Measurements from ENCODE around the gene SEC63.

SEC63 gene

DNA sequence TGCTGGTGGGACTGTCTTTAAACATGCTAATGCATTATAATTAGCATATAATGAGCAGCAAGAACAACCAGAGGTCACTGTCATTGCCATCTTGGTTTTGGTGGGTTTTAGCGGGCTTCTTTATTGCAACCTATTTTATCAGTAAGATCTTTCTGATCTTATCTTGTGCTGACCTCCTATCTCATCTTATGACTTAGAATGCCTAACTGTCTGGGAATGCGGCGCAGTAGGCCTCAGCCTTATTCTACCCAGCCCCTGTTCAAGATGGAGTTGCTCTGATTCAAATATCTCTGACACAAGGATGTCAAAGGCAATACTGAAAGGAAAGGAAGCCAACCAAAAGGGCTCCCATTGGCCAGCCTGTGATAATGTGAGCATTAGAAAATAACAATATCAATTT, 29.8 kb upstream of the SEC63 start:
- Histone ChIP-seq H3K36me3 (no peaks in the 10 kb centered on the region), H3K9me3 (no peaks in the 10 kb centered on the region), H3K4me3 (ENCODE audit: low read depth, low read length) (no peak overlapping the region), H3K27me3 (no peaks in the 10 kb centered on the region), H3K4me1 (no peaks in the 10 kb centered on the region)
- DNase-seq: no peak
- TF ChIP-seq, protein P1, sequence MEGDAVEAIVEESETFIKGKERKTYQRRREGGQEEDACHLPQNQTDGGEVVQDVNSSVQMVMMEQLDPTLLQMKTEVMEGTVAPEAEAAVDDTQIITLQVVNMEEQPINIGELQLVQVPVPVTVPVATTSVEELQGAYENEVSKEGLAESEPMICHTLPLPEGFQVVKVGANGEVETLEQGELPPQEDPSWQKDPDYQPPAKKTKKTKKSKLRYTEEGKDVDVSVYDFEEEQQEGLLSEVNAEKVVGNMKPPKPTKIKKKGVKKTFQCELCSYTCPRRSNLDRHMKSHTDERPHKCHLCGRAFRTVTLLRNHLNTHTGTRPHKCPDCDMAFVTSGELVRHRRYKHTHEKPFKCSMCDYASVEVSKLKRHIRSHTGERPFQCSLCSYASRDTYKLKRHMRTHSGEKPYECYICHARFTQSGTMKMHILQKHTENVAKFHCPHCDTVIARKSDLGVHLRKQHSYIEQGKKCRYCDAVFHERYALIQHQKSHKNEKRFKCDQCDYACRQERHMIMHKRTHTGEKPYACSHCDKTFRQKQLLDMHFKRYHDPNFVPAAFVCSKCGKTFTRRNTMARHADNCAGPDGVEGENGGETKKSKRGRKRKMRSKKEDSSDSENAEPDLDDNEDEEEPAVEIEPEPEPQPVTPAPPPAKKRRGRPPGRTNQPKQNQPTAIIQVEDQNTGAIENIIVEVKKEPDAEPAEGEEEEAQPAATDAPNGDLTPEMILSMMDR (IDR thresholded peaks at IDR 0.05; ENCODE audit: low read depth, low read length): no peak

DNA sequence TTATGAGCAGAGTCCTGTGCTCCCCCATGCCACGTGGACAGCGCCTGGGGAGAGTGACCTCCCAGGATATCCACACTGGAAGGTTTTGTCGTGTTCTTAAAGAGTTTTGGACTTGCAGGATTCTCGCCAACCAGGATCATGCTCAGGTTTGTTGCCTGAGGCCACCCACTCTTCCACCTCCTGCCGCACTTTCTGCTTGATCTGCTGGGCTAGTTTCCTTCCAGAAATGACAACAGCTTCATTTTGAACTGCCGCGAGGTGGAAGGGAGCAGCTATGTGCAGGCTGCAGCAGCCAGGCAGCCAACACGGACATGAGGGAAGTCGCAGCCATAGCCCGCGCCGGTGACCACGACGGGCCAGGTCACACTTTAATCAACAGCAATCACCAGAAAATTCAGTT, 27.7 kb upstream of the SEC63 start:
- no peaks in the 10 kb centered on the region for H3K27me3 ChIP-seq
- H3K9me3 ChIP-seq: no peaks in the 10 kb centered on the region
- no peaks in the 10 kb centered on the region; the same call in 1 of the 2 replicates for H3K4me1 ChIP-seq
- H3K36me3 ChIP-seq: no peaks in the 10 kb centered on the region
- H3K4me3 ChIP-seq (ENCODE audit: low read depth, low read length): no peak overlapping the region
- TF ChIP-seq, protein P1 (IDR thresholded peaks at IDR 0.05; ENCODE audit: low read depth, low read length): no peak
- no peak for DNase-seq

DNA sequence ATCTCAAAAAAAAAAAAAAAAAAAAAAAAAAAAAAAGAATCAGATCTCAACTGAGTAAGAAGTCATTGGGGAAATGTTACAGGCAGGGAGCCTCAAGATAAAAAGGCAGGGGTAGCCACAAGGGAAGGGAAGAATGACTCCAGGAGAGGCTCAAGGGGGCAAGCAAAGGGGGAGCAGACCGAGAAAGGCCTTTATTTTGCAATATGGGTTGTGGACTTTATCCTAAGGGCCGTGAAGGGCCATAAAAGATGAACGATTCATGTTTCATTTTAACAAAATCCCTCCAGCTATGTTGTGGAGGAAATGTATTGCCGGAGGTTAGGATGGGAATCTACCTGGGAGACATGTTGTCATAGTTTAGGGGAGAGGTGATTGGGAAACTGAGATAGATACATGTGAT, 25.8 kb upstream of the SEC63 start:
- DNase-seq: no peak
- H3K36me3 ChIP-seq: no peaks in the 10 kb centered on the region
- no peaks in the 10 kb centered on the region; the same call in 1 of the 2 replicates for H3K4me1 ChIP-seq
- H3K4me3 ChIP-seq (ENCODE audit: low read depth, low read length): no peak overlapping the region
- H3K9me3 ChIP-seq: no peaks in the 10 kb centered on the region
- no peaks in the 10 kb centered on the region for H3K27me3 ChIP-seq
- TF ChIP-seq, protein P1 (IDR thresholded peaks at IDR 0.05; ENCODE audit: low read depth, low read length): no peak

DNA sequence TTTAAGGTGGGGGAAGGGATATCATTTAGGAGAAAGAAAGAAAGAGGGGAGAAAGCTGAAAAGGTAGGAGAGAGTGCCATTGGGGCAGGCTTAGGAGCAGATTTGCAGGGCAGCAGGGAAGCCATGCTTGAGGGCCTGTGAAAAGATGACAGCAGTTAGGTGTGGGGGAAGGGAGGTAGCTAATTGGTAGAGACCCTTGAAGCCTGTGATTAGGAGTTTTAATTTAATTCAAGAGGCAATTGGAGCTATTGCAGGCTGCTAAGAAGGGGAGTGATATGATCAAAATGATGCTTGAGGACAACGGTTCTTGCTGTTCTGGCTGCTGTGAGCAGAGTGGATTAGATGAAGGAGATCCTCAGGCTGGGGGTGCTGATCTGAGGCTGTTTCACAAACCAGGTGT, 24.5 kb upstream of the SEC63 start:
- Histone ChIP-seq H3K9me3 (no peaks in the 10 kb centered on the region), H3K4me3 (ENCODE audit: low read depth, low read length) (no peak overlapping the region), H3K4me1 (no peaks in the 10 kb centered on the region; the same call in 1 of the 2 replicates), H3K36me3 (no peaks in the 10 kb centered on the region), H3K27me3 (no peaks in the 10 kb centered on the region)
- no peak for DNase-seq
- TF ChIP-seq, protein P1 (IDR thresholded peaks at IDR 0.05; ENCODE audit: low read depth, low read length): no peak

DNA sequence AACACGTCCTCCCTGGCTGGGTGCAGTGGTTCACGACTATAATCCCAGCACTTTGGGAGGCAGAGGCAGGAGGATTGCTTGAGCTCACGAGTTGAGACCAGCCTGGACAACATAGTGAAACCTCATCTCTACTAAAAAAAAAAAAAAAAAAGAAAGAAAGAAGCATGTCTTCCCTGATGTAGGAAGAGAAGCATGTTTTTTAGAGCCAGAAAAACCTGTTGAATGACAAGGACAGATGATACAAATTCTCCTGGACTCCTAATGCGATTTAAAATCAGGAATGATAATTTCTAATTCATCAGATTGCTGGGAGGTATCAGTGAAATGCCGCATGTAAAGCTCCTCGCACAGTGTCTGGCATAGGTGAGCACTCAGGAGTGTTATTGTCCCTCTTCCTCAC, 23.7 kb upstream of the SEC63 start:
- no peaks in the 10 kb centered on the region; the same call in 1 of the 2 replicates for H3K4me1 ChIP-seq
- no peak overlapping the region for H3K4me3 ChIP-seq (ENCODE audit: low read depth, low read length)
- H3K27me3 ChIP-seq: no peaks in the 10 kb centered on the region
- no peaks in the 10 kb centered on the region for H3K9me3 ChIP-seq
- DNase-seq: no peak
- no peaks in the 10 kb centered on the region for H3K36me3 ChIP-seq
- TF ChIP-seq, protein P1 (IDR thresholded peaks at IDR 0.05; ENCODE audit: low read depth, low read length): no peak

DNA sequence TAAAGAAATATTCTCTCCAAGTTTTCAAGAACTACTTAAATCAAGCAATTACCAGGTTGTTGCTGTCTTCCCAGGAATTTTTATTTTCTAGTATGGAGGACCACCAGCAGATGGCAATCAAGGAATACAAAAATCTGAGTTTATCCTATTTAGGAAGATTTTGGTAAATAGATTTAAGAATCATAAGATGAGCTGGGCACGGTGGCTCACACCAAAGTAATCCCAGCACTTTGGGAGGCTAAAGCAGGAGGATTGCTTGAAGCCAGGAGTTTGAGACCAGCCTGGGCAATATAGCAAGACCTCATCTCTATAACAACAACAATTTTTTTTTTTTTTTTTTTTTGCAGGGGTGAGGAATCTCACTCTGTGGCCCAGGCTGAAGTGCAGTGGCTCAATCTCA, 19.3 kb upstream of the SEC63 start:
- Histone ChIP-seq H3K9me3 (no peaks in the 10 kb centered on the region), H3K36me3 (no peaks in the 10 kb centered on the region), H3K4me1 (peaks cover 8% of the 10 kb centered on the region), H3K27me3 (no peaks in the 10 kb centered on the region), H3K4me3 (ENCODE audit: low read depth, low read length) (no peak overlapping the region)
- no peak for DNase-seq
- TF ChIP-seq, protein P1 (IDR thresholded peaks at IDR 0.05; ENCODE audit: low read depth, low read length): peak; percentile 53

All from BE2C (cell line).